Natural killer cell (primary cell): ENCODE data around the gene ACTN4. TPM values are rescaled to one million over a fixed set of nuclear protein-coding genes. Genes with fewer than 3 reads are reported as not detected.

Experiments used
- ATAC-seq, 3 donors: fragments of 150-1000 bp in 2 of 3; fragments of 200-7000 bp in 1 of 3; cut with Tn5 transposase; 1 replicate in 1 of 3; 2 replicates in 2 of 3; pipeline ENCODE4 v1.10.0; 2021; ENCODE audit warnings: mild to moderate bottlenecking in 2 of 3, moderate library complexity in 2 of 3
- DNase-seq, 2 donors: peaks; one replicate each; pipeline versions ENCODE4 v3.0.0 to v3.0.0-alpha.2; 2013 to 2021; ENCODE audit warnings: mixed read lengths in 1 of 2
- H3K27ac ChIP-seq: one replicate; pipeline ENCODE4 v1.5.1; 2013; ENCODE audit warnings: mild to moderate bottlenecking, low read length
- H3K27me3 ChIP-seq: one replicate; pipeline ENCODE4 v1.6.1; 2013; ENCODE audit warnings: low read length; ENCODE audit not compliant: control insufficient read depth, insufficient read depth
- H3K36me3 ChIP-seq: one replicate; pipeline ENCODE4 v1.6.1; 2013; ENCODE audit warnings: low read length; ENCODE audit not compliant: control insufficient read depth, insufficient read depth
- H3K4me1 ChIP-seq: one replicate; pipeline ENCODE4 v1.6.1; 2013; ENCODE audit warnings: low read length; ENCODE audit not compliant: control insufficient read depth, insufficient read depth
- H3K4me3 ChIP-seq: one replicate; pipeline ENCODE4 v1.5.1; 2013; ENCODE audit warnings: low read length
- H3K9me3 ChIP-seq: one replicate; pipeline ENCODE4 v1.6.1; 2013; ENCODE audit warnings: low read length; ENCODE audit not compliant: control insufficient read depth, insufficient read depth
- H3K27ac Mint-ChIP-seq, 2 donors: one replicate each; pipeline ENCODE4 v1.8.0; 2022; ENCODE audit warnings: mild to moderate bottlenecking in 2 of 2, mixed read lengths in 2 of 2, moderate library complexity in 1 of 2
- H3K27me3 Mint-ChIP-seq, 2 donors: one replicate each; pipeline ENCODE4 v1.8.0; 2022; ENCODE audit warnings: low read depth in 2 of 2, mixed read lengths in 2 of 2
- H3K36me3 Mint-ChIP-seq: one replicate; pipeline ENCODE4 v1.8.0; 2022; ENCODE audit warnings: mixed read lengths
- H3K4me1 Mint-ChIP-seq, 2 donors: one replicate each; pipeline ENCODE4 v1.8.0; 2022; ENCODE audit warnings: mixed read lengths in 2 of 2
- H3K4me3 Mint-ChIP-seq: one replicate; pipeline ENCODE4 v1.8.0; 2022; ENCODE audit warnings: mild to moderate bottlenecking, moderate library complexity, mixed read lengths
- H3K9me3 Mint-ChIP-seq, 2 donors: one replicate each; pipeline ENCODE4 v1.8.0; 2022; ENCODE audit warnings: mixed read lengths in 2 of 2
- WGBS: methylation state at CpG from one replicate; pipeline ENCODE4 v1.1.7; 2013; ENCODE audit warnings: missing lambda C conversion rate; ENCODE audit not compliant: insufficient coverage; 5-methylcytosine and 5-hydroxymethylcytosine counted together
- intact Hi-C: fragments of 100-400 bp; cut with micrococcal nuclease; formaldehyde crosslinking; loops from one replicate; pipeline ENCODE4 v1.14.2; 2022
- total RNA-seq, 4 donors: library from RNA; stranded (reverse); fragments of 120-200 nt in 1 of 4; gene quantifications; one replicate each; pipeline versions ENCODE4 v1.2.3 to v1.2.4, GENCODE V29; 2013 to 2022
- TF ChIP-seq, protein P1 (sequence below): fragments of 200-600 bp; IDR thresholded peaks from one replicate; pipeline ENCODE4 v1.8.0; 2022; ENCODE audit warnings: antibody characterized with exemption

The ACTN4 gene
- total RNA-seq, 3 donors from 2014 or later (not counting 1 experiment from before 2014, with no cell fraction given) = 443 to 595 (median 541) TPM

DNA sequence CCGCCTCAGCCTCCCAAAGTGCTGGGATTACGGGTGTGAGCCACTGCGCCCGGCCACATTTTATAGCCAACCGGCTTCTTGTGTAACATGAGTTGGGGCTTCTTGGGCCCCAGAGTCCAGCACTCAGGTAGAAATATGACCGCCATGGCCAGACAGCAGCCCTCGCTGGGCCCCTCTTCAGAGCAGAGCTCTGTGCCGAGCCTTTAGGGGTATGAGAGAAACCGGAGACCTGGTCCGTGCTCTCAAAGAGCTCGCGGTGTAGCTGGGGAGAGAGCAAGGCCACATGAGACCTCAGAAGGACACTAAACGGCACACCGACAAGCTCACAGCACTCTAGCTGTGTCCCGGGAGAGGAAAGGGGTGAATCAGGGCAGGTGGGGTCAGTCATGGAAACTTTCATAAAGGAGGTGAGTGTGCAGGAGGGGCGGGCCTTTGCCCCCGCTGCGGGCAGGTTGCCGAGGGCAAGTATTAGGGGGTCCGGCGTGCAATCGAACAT, 15.8 kb downstream of the ACTN4 start:
- Histone ChIP-seq H3K36me3 (peaks cover 9% of the 10 kb centered on the region), H3K9me3 (no peaks in the 10 kb centered on the region), H3K27ac (peak overlapping the region; percentile 60), H3K4me1 (peaks cover 95% of the 10 kb centered on the region), H3K27me3 (no peaks in the 10 kb centered on the region), H3K4me3 (no peak overlapping the region)
- H3K9me3 Mint-ChIP-seq = no peaks in the 10 kb centered on the region
- H3K4me1 Mint-ChIP-seq = peaks cover 79 to 80% of the 10 kb centered on the region in 2 donors
- intact Hi-C loops = no loop called here
- WGBS = 96% methylated on average over 22 of the region's 22 CpGs
- no peak for ATAC-seq
- no peaks in the 10 kb centered on the region for H3K36me3 Mint-ChIP-seq
- peak overlapping the region; percentile 79 to 85 for H3K27ac Mint-ChIP-seq
- H3K4me3 Mint-ChIP-seq = no peak overlapping the region
- DNase-seq = no peak
- H3K27me3 Mint-ChIP-seq = no peaks in the 10 kb centered on the region
- TF ChIP-seq, protein P1, sequence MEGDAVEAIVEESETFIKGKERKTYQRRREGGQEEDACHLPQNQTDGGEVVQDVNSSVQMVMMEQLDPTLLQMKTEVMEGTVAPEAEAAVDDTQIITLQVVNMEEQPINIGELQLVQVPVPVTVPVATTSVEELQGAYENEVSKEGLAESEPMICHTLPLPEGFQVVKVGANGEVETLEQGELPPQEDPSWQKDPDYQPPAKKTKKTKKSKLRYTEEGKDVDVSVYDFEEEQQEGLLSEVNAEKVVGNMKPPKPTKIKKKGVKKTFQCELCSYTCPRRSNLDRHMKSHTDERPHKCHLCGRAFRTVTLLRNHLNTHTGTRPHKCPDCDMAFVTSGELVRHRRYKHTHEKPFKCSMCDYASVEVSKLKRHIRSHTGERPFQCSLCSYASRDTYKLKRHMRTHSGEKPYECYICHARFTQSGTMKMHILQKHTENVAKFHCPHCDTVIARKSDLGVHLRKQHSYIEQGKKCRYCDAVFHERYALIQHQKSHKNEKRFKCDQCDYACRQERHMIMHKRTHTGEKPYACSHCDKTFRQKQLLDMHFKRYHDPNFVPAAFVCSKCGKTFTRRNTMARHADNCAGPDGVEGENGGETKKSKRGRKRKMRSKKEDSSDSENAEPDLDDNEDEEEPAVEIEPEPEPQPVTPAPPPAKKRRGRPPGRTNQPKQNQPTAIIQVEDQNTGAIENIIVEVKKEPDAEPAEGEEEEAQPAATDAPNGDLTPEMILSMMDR = no peak

DNA sequence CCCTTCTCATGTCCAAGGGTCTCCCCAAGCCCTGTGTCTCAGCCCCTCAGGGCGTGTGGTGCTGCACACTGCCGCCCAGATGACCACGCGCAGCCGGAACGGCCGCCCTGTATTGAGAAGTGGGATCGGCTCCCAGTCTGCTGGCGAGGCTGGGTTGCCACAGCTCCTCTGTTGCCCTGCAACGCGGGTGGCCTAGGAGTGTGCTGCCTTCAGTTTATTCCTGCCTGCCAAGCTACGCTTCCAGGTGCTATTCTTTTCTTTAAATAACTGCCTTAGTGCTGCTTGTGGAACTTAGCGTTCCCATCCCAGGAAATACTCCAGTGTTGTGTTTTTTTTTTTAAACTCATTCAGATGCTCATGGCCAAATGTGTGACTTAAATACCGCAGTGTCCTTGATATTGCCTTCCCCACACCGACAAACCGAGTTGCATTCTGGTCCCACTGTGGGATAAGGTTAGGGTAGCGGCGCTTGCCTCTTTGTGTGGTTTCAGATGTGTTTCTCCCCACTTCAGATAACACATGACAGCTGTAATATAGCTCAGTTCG, 16.6 kb downstream of the ACTN4 start:
- Mint-ChIP-seq H3K27ac (peak overlapping the region; percentile 85), H3K27me3 (no peaks in the 10 kb centered on the region), H3K36me3 (no peaks in the 10 kb centered on the region), H3K9me3 (no peaks in the 10 kb centered on the region), H3K4me3 (peak overlapping the region; percentile 91), H3K4me1 (peaks cover 82% of the 10 kb centered on the region in 2 donors)
- Histone ChIP-seq H3K4me1 (peaks cover 96% of the 10 kb centered on the region), H3K27me3 (no peaks in the 10 kb centered on the region), H3K9me3 (no peaks in the 10 kb centered on the region), H3K36me3 (peaks cover 9% of the 10 kb centered on the region), H3K4me3 (no peak overlapping the region), H3K27ac (peak overlapping the region; percentile 60)
- ATAC-seq (peak; percentile 59 to 77 (median 74)), DNase-seq (peak; percentile 60 to 63)
- intact Hi-C loops = loop anchor here (2.0 kb wide), 1 partner anchor 13 kb away; no protein-coding TSS in a partner anchor
- WGBS = 55% methylated on average over 14 of the region's 19 CpGs
- TF ChIP-seq, protein P1 = no peak

DNA sequence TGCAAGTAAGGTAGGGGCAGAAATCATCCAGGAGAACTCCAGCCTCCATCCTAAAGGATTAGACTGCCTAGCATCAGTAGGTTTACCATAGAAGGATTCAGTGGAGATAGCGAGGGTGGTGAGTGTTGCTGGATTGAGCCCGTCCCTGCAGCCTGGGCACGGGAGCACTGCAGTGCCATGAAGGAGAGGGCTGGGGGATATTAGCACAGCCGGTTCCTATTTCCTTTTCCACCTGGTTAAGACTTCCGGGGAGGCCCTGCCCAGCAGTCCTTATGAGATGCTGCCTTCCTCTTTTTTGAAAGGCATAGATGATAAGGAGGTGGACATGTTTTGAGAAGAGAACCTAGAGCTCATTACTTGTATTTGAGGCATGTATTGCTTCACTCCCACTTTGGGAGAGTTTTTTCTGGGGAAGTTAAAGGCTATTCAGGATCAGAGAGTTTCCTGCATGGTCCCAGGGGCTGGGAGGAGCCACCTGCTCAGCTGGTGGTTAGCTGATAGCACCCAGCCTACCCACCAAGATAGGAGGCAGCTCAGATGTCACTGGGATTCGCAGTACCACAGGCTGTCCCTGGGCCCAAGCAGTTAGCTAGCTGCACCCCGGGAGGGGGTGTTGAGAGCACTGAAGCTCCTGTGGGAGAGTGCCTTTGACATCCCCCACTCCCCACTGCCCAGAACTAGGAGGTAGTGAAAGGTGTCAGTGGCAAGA, 17.2 kb downstream of the ACTN4 start:
- Histone ChIP-seq H3K27me3 (no peaks in the 10 kb centered on the region), H3K9me3 (no peaks in the 10 kb centered on the region), H3K4me1 (peaks cover 96% of the 10 kb centered on the region), H3K4me3 (peak overlapping the region; percentile 2), H3K27ac (peak overlapping the region; percentile 60), H3K36me3 (peaks cover 9% of the 10 kb centered on the region)
- Mint-ChIP-seq H3K9me3 (no peaks in the 10 kb centered on the region), H3K27me3 (no peaks in the 10 kb centered on the region), H3K36me3 (no peaks in the 10 kb centered on the region), H3K4me1 (peaks cover 82% of the 10 kb centered on the region in 2 donors), H3K27ac (peak overlapping the region; percentile 85), H3K4me3 (peak overlapping the region; percentile 91)
- TF ChIP-seq, protein P1 = no peak
- peak in 2 of 3 donors; percentile 6 to 38 for ATAC-seq
- WGBS = 14% methylated on average over 5 of the region's 7 CpGs
- DNase-seq = no peak
- intact Hi-C loops = loop anchor here (2.0 kb wide), 1 partner anchor 14 kb away; no protein-coding TSS in a partner anchor
